Hepatocyte (in vitro differentiated cells): ENCODE measurements around the gene SLC22A23. TPM values are rescaled to one million over a fixed set of nuclear protein-coding genes. Genes with fewer than 3 reads are reported as not detected.

ENCODE experiments used
- DNase-seq: peaks from one replicate; pipeline ENCODE4 v3.0.0-alpha.2; 2016; ENCODE audit warnings: low spot score
- H2AFZ ChIP-seq: fragments of 200-600 bp; sonication (generic); 2 replicates; pipeline ENCODE4 v1.6.0; 2016; ENCODE audit warnings: antibody characterized with exemption, mild to moderate bottlenecking
- H3K27ac ChIP-seq: fragments of 200-600 bp; sonication (generic); 2 replicates; pipeline ENCODE4 v1.5.1; 2016; ENCODE audit warnings: mild to moderate bottlenecking
- H3K27me3 ChIP-seq: fragments of 200-600 bp; sonication (generic); 2 replicates; pipeline ENCODE4 v1.6.1; 2016
- H3K36me3 ChIP-seq: fragments of 200-600 bp; sonication (generic); replicated peaks from 2 replicates; pipeline ENCODE4 v1.5.1; 2016; ENCODE audit warnings: low read depth; ENCODE audit not compliant: insufficient read depth
- H3K4me1 ChIP-seq: fragments of 200-600 bp; sonication (generic); 2 replicates; pipeline ENCODE4 v1.5.1; 2016; ENCODE audit warnings: mild to moderate bottlenecking, moderate library complexity; ENCODE audit not compliant: insufficient read depth
- H3K4me2 ChIP-seq: fragments of 200-600 bp; sonication (generic); 2 replicates; pipeline ENCODE4 v1.6.0; 2016
- H3K4me3 ChIP-seq: fragments of 200-600 bp; sonication (generic); 2 replicates; pipeline ENCODE4 v1.5.1; 2016; ENCODE audit warnings: mild to moderate bottlenecking
- H3K79me2 ChIP-seq: fragments of 200-600 bp; sonication (generic); 2 replicates; pipeline ENCODE4 v1.6.0; 2017; ENCODE audit warnings: mild to moderate bottlenecking
- H3K9me2 ChIP-seq: fragments of 200-600 bp; sonication (generic); replicated peaks from 2 replicates; pipeline ENCODE4 v1.6.0; 2017; ENCODE audit warnings: mild to moderate bottlenecking; ENCODE audit not compliant: insufficient read depth
- H3K9me3 ChIP-seq: fragments of 200-600 bp; sonication (generic); 2 replicates; pipeline ENCODE4 v1.5.1; 2016; ENCODE audit warnings: low read depth, mild to moderate bottlenecking
- H4K20me1 ChIP-seq: fragments of 200-600 bp; sonication (generic); 2 replicates; pipeline ENCODE4 v1.6.0; 2016; ENCODE audit warnings: mild to moderate bottlenecking; ENCODE audit not compliant: insufficient read depth, poor library complexity, severe bottlenecking
- CTCF ChIP-seq: fragments of 200-600 bp; sonication (generic); IDR thresholded peaks from 2 replicates; pipeline ENCODE4 v1.5.1; 2016; ENCODE audit warnings: antibody characterized with exemption, mild to moderate bottlenecking; ENCODE audit not compliant: poor library complexity
- EZH2 ChIP-seq: fragments of 200-600 bp; sonication (generic); IDR thresholded peaks from 2 replicates; pipeline ENCODE4 v1.6.1; 2016; ENCODE audit warnings: antibody characterized with exemption, mild to moderate bottlenecking, borderline replicate concordance
- EZH2phosphoT487 ChIP-seq: fragments of 200-600 bp; sonication (generic); IDR thresholded peaks from one replicate; pipeline ENCODE4 v1.6.1; 2018; ENCODE audit warnings: antibody characterized with exemption, mild to moderate bottlenecking, low read depth, moderate library complexity; ENCODE audit not compliant: unreplicated experiment, severe bottlenecking
- WGBS: methylation state at CpG from one replicate; pipeline ENCODE4 v1.1.6; 2016; ENCODE audit warnings: low lambda C conversion rate; ENCODE audit errors: missing lambda C conversion rate; 5-methylcytosine and 5-hydroxymethylcytosine counted together
- polyA plus RNA-seq: library from polyadenylated mRNA; unstranded; fragments of >200 nt; fragmentation: Nextera tagmentation; extraction: Ambion mirVana; gene quantifications from 2 replicates; pipeline ENCODE4 v1.2.1, GENCODE V29; 2016
- total RNA-seq: library from RNA; depleted of rRNA; stranded (reverse); fragments of >200 nt; gene quantifications from 2 replicates; pipeline ENCODE4 v1.2.3, GENCODE V29; 2014

Gene SLC22A23
- total and polyA plus RNA-seq, 2 experiments from 2014 or later = 14.3 to 14.8 TPM

- H4K20me1 ChIP-seq = no peaks in the 10 kb centered on the region
- TF ChIP-seq EZH2 = no peak
- no peak for TF ChIP-seq EZH2phosphoT487
- no peak for TF ChIP-seq CTCF
- no peaks in the 10 kb centered on the region for H3K27me3 ChIP-seq
- H3K4me1 ChIP-seq = peaks cover 14% of the 10 kb centered on the region
- peak overlapping the region; percentile 59 for H3K27ac ChIP-seq
- no peaks in the 10 kb centered on the region for H3K9me3 ChIP-seq
- H3K79me2 ChIP-seq = peaks cover 37% of the 10 kb centered on the region
- no peaks in the 10 kb centered on the region for H3K36me3 ChIP-seq
- H2AFZ ChIP-seq = no peak overlapping the region
- H3K4me3 ChIP-seq = no peak overlapping the region
- H3K9me2 ChIP-seq = no peaks in the 10 kb centered on the region
- 59% methylated on average over 13 of the region's 13 CpGs for WGBS
- peak; percentile 56 for DNase-seq
- H3K4me2 ChIP-seq = no peak overlapping the region
These were observed 63.7 kb downstream of the SLC22A23 start for GRCh38 chr6:3392930-3393835.

DNA sequence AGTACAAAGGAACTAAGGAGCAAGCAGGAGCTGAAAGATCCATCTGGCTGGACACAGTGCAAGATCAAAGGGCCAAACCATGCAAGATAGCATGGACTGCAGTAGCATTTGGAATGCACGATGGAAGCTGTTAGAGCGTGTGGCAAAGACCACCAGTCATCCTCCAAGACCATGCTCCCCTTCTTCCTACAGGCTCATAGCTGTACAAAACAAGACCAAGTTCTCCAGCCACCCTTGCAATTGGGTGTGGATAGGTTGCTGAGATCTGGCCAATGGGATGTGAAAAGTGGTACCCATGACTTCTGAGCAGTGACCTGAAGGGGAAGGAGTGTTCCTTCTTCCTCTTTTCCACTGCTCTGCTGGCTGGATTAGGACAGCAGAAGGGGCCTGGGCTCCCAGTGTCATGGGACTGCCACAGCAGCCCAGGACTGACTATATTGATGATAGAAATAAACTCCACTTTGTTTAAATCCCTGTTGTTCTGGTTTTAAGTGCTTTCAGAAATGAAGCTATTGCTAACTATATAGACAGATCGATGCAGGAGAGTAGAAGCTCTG, 64.9 kb downstream of the SLC22A23 start:
- Histone ChIP-seq H3K27me3 (no peaks in the 10 kb centered on the region), H3K79me2 (peaks cover 40% of the 10 kb centered on the region), H3K36me3 (no peaks in the 10 kb centered on the region), H3K9me2 (no peaks in the 10 kb centered on the region), H3K9me3 (no peaks in the 10 kb centered on the region), H3K4me3 (no peak overlapping the region), H3K4me2 (no peak overlapping the region), H2AFZ (no peak overlapping the region), H3K4me1 (peaks cover 10% of the 10 kb centered on the region), H4K20me1 (no peaks in the 10 kb centered on the region), H3K27ac (peak overlapping the region; percentile 21)
- no peak for TF ChIP-seq EZH2phosphoT487
- no peak for TF ChIP-seq CTCF
- no peak for TF ChIP-seq EZH2
- WGBS = 92% methylated on average over 3 of the region's 3 CpGs
- no peak for DNase-seq

DNA sequence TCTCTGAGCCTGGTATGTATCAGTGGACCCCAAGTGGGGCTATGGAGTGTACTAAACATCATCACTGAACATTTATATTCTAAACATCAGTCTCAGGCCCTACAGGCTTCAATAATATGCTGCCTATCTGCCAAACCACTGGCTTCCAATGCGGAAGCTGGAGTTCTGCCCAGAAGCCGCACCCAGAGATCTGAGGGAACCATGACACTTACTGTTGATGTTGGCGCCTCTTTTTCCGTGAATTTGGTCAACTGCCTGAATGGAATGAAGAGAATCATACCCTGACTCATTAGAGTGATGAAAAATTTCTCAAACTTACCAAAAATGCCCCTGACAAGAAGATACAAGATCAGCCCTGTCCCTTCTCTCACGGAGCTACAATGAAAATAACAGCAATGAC, 66.2 kb downstream of the SLC22A23 start:
- no peak for DNase-seq
- no peaks in the 10 kb centered on the region for H4K20me1 ChIP-seq
- H3K27me3 ChIP-seq = no peaks in the 10 kb centered on the region
- no peaks in the 10 kb centered on the region for H3K36me3 ChIP-seq
- peaks cover 14% of the 10 kb centered on the region for H3K4me1 ChIP-seq
- no peak overlapping the region for H2AFZ ChIP-seq
- H3K9me3 ChIP-seq = no peaks in the 10 kb centered on the region
- H3K9me2 ChIP-seq = no peaks in the 10 kb centered on the region
- peaks cover 39% of the 10 kb centered on the region for H3K79me2 ChIP-seq
- H3K4me2 ChIP-seq = no peak overlapping the region
- H3K4me3 ChIP-seq = no peak overlapping the region
- no peak overlapping the region for H3K27ac ChIP-seq
- TF ChIP-seq EZH2 (no peak), EZH2phosphoT487 (no peak), CTCF (no peak)
- WGBS = 96% methylated on average over 5 of the region's 5 CpGs
